Activated T-helper 2 cell treated with anti-CD3 and anti-CD28 coated beads, Interferon-gamma antibody, Interleukin-2, Interleukin-4, amounts not matched to agents 10 μg/mL and 5 μg/mL and 100 μg/mL, durations not matched to agents 14 hours and 24 hours and 36 hours (primary cell): ENCODE data around the gene ABL2. TPM values are rescaled to one million over a fixed set of nuclear protein-coding genes. Genes with fewer than 3 reads are reported as not detected.
"Not testable (repeated sequence)": the region's sequence is repeated elsewhere in the genome, so short reads cannot be mapped to it uniquely, and the experiment has no call there.

Source experiments
- DNase-seq: peaks from one replicate; pipeline ENCODE4 v3.0.0; 2021; ENCODE audit warnings: low spot score
- H3K27ac Mint-ChIP-seq: one replicate; pipeline ENCODE4 v1.8.0; 2021; ENCODE audit warnings: mixed read lengths
- H3K27me3 Mint-ChIP-seq: one replicate; pipeline ENCODE4 v1.8.0; 2021; ENCODE audit warnings: low read depth, mixed read lengths
- H3K36me3 Mint-ChIP-seq: one replicate; pipeline ENCODE4 v1.8.0; 2021; ENCODE audit warnings: low read depth, mixed read lengths
- H3K4me1 Mint-ChIP-seq: one replicate; pipeline ENCODE4 v1.8.0; 2021; ENCODE audit warnings: low read depth, mixed read lengths
- H3K4me3 Mint-ChIP-seq: one replicate; pipeline ENCODE4 v1.8.0; 2021; ENCODE audit warnings: low read depth, mild to moderate bottlenecking, moderate library complexity, mixed read lengths
- H3K9me3 Mint-ChIP-seq: one replicate; pipeline ENCODE4 v1.8.0; 2021; ENCODE audit warnings: mixed read lengths
- intact Hi-C: fragments of 100-400 bp; cut with micrococcal nuclease; formaldehyde crosslinking; loops from one replicate; pipeline ENCODE4 v1.15.1; 2023
- total RNA-seq: library from RNA; stranded (reverse); gene quantifications from 2 replicates; pipeline ENCODE4 v1.2.3, GENCODE V29; 2022

Gene ABL2
- total RNA-seq, 1 donor from 2014 or later = 7.7 TPM

DNA sequence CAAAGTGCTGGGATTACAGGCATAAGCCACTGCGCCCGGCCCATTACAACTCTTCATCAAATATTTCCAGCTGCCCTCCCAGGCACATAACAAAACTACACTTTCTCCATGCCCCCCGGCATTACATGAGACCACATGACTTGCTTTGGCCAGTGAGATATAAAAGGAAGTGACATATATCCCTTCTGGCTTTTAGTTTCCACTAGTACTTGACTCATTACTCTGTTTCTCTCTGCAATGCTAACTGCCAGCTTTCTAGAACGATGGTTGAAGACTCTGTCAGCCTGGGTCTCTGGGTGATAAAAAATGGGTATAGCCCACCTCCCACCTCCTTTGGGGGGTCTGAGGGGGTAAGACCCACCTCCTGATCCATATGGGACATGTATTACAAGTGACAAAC is 24.2 kb downstream of the ABL2 start:
- Mint-ChIP-seq H3K4me1 (peaks cover 17% of the 10 kb centered on the region), H3K9me3 (no peaks in the 10 kb centered on the region), H3K4me3 (no peak overlapping the region), H3K27ac (no peak overlapping the region), H3K36me3 (no peaks in the 10 kb centered on the region), H3K27me3 (no peaks in the 10 kb centered on the region)
- no peak for DNase-seq
- intact Hi-C loops = no loop called here

DNA sequence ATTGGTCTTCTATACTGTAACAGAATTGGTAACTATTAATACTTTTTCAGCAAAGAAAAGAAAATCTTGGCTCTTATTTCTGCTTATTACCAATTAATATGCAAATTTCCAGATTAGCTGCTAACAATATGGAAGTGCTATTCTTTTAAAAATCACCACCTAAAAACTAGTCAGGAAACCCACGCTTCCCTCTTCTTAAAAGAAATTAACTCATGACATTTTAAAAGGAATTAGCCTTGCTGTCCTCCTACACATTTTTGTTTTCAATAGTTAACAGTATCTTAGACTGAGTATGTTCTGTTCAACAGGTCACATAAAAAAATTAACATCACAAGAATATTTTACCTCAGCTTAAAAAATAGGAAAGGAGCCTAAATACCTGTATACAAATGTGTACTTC is 27.3 kb downstream of the ABL2 start:
- Mint-ChIP-seq H3K27ac (no peak overlapping the region), H3K36me3 (no peaks in the 10 kb centered on the region), H3K27me3 (no peaks in the 10 kb centered on the region), H3K4me3 (no peak overlapping the region), H3K4me1 (peaks cover 18% of the 10 kb centered on the region), H3K9me3 (no peaks in the 10 kb centered on the region)
- no peak for DNase-seq
- intact Hi-C loops = loop anchor here (2.0 kb wide), 1 partner anchor 73 kb away; no protein-coding TSS in a partner anchor

DNA sequence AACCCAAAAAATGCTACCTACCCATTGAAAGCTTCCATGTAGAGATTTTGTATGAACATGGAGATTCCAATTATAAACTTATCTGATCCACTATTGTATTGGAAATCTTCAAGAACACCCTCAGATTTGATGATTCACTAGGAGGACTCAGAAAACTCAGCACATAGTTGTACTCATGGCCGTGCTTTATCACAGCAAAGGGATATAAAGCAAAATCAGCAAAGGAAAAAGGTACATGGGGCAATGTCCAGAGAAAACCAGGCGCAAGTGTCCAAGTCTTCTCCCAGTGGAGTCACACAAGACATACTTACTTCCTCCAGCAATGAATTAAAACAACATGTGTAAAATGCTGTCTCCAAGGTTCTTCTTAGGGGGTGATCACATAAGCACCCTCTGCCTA is 28.9 kb downstream of the ABL2 start:
- H3K27me3 Mint-ChIP-seq = no peaks in the 10 kb centered on the region
- intact Hi-C loops = no loop called here
- no peak overlapping the region for H3K27ac Mint-ChIP-seq
- no peaks in the 10 kb centered on the region for H3K36me3 Mint-ChIP-seq
- H3K9me3 Mint-ChIP-seq = no peaks in the 10 kb centered on the region
- DNase-seq = no peak
- peaks cover 18% of the 10 kb centered on the region for H3K4me1 Mint-ChIP-seq
- H3K4me3 Mint-ChIP-seq = no peak overlapping the region

DNA sequence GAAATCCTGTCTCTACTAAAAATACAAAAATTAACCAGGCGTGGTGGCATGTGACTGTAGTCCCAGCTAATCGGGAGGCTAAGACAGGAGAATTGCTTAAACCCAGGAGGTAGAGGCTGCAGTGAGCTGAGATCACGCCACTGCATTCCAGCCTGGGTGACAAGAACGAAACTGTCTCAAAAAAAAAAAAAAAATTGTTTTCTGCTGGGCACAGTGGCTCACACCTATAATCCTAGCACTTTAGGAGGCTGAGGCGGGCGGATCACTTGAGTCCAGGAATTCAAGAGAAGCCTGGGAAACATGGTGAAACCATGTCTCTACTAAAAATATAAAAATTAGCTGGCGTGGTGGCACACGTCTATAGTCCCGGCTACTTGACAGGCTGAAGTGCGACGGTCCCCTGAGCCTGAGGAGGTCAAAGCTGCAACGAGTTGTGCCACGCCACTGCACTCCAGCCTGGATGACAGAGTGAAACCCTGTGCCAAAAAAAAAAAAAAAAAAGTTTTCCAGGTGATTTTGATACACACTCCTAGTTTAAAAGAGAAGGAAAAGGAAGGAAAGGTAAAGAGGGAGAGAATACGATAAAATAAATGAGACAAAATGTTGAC is 31.7 kb downstream of the ABL2 start:
- intact Hi-C loops = no loop called here
- DNase-seq = no peak
- H3K4me1 Mint-ChIP-seq = peaks cover 13% of the 10 kb centered on the region
- H3K27ac Mint-ChIP-seq = no peak overlapping the region
- H3K36me3 Mint-ChIP-seq = no peaks in the 10 kb centered on the region
- H3K4me3 Mint-ChIP-seq = no peak overlapping the region
- no peaks in the 10 kb centered on the region for H3K9me3 Mint-ChIP-seq
- no peaks in the 10 kb centered on the region for H3K27me3 Mint-ChIP-seq

DNA sequence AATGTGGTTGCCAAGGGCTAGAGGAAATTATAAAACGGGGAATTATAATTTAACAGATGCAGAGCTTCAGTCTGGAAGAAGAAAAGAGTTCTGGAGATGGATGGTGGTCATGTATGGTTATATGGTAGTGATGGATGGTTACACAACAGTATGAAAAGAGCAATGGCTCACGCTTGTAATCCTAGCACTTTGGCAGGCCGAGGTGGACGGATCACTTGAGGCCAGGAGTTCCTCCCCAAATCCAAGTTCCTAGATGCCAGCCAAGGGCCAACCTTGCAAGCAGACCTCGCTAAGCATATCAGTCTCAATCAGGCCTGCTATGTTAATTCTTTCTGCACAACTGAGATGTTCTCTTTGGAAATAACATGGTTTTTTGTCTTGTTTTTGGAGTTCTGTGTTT is 33.6 kb downstream of the ABL2 start:
- not testable (repeated sequence) for H3K27ac Mint-ChIP-seq, DNase-seq, H3K9me3 Mint-ChIP-seq, H3K36me3 Mint-ChIP-seq, H3K4me3 Mint-ChIP-seq, H3K27me3 Mint-ChIP-seq
- intact Hi-C loops = loop anchor here (2.0 kb wide), 1 partner anchor 115 kb away; no protein-coding TSS in a partner anchor
- H3K4me1 Mint-ChIP-seq = peaks cover 12% of the 10 kb centered on the region

DNA sequence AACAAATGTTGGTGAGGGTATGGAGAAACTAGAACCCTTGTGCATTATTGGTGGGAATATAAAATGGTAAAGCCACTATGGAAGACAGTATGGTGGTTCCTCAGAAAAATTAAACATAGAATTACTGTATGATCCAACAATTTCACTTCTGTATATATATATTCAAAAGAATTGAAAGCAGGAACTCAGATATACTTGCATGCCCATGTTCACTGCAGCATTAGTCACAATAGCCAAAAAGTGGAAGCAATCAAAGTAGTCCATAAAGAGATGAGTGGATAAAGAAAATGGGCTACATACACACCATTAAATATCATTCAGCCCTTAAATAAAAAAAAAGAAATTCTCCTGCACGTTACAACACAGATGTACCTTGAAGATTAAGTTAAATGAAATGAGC is 34.1 kb downstream of the ABL2 start:
- DNase-seq = no peak

DNA sequence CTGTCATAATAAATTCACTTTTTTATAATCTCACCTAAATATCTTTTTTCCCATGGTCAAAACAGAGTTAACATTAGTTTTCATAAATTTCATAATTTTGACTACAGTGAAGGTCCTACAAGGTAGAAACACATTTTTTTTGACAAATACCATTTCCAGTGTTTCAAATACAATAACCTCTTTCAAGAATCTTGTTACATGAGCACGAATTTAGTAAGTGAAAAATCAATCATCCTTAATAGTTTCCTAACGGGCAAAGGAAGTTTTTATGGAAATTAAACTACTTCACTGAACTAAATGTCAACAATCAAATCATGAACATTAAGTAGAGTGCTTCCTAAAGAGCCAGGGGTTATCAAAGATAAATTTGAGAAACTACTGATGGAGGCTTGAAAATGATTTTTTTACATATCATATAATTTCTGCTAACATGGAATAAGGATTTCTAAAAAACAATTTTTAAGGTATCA is 35.4 kb downstream of the ABL2 start:
- no peaks in the 10 kb centered on the region for H3K27me3 Mint-ChIP-seq
- no peaks in the 10 kb centered on the region for H3K9me3 Mint-ChIP-seq
- no peak overlapping the region for H3K27ac Mint-ChIP-seq
- no peaks in the 10 kb centered on the region for H3K36me3 Mint-ChIP-seq
- intact Hi-C loops = loop anchor here (1.0 to 5.0 kb wide), 3 partner anchors 52 to 113 kb away; no protein-coding TSS in a partner anchor
- no peak overlapping the region for H3K4me3 Mint-ChIP-seq
- peaks cover 9% of the 10 kb centered on the region for H3K4me1 Mint-ChIP-seq
- DNase-seq = no peak

More for the DNA sequence above, 34.1 kb downstream of the ABL2 start:
- Mint-ChIP-seq H3K27me3 (no peaks in the 10 kb centered on the region), H3K4me3 (no peak overlapping the region), H3K4me1 (peaks cover 11% of the 10 kb centered on the region), H3K9me3 (no peaks in the 10 kb centered on the region), H3K27ac (no peak overlapping the region), H3K36me3 (no peaks in the 10 kb centered on the region)
- intact Hi-C loops = loop anchor here (2.0 kb wide), 1 partner anchor 115 kb away; no protein-coding TSS in a partner anchor

DNA sequence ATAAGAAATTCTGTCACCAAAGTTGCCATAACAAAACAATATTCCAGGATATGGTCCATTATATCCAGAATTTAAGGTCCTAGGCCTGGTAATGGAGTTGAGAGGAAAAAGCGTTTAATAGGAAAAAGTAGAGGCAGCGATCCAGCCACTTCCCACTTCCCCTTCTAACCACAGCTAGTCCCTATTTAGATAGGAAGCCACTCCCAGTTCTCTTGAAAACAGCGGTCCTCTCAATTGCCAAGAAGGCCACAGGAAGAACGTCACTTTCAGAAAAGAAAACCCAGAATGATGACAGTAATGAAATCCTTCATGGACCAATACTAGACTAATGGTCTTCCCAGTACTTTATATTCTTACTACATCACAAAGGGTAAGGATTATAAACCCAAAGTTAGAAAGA is 38.6 kb downstream of the ABL2 start:
- DNase-seq = no peak
- H3K9me3 Mint-ChIP-seq = no peaks in the 10 kb centered on the region
- H3K36me3 Mint-ChIP-seq = no peaks in the 10 kb centered on the region
- intact Hi-C loops = loop anchor here (5.0 kb wide), 1 partner anchor 49 kb away; no protein-coding TSS in a partner anchor
- H3K4me3 Mint-ChIP-seq = no peak overlapping the region
- peaks cover 15% of the 10 kb centered on the region for H3K4me1 Mint-ChIP-seq
- no peaks in the 10 kb centered on the region for H3K27me3 Mint-ChIP-seq
- H3K27ac Mint-ChIP-seq = peak overlapping the region; percentile 42

DNA sequence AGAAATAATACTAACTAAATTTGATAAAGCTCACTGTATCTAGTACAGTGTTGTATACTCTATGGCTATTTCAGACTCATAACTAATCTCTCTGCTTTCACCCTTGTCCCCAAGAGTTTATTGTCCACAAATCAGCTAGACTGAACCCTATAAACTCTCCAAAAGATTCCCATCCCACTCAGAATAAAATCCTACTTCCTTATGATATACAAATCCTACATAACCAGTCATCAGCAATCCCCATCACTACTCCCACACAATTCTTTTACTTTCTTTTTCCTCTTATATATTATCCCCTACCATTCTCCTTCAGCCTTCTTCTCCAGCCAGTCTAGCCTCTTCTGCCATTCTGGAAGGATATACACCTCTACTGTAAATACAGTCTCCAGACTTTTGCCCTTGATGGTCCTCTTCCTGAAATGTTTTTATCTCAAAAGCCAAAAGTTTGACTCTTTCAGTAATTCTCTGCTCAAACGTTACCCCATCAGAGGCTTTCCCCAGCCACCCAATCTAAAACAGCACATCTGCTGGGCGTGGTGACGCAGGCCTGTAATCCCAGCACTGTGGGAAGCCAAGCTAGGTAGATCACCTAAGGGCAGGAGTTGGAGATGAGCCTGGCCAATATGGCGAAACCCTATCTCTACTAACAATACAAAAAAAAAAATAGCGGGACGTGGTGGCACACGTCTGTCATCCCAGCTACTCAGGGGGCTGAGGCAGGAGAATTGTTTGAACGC is 41.6 kb downstream of the ABL2 start:
- no peak overlapping the region for H3K27ac Mint-ChIP-seq
- intact Hi-C loops = no loop called here
- no peaks in the 10 kb centered on the region for H3K36me3 Mint-ChIP-seq
- H3K9me3 Mint-ChIP-seq = no peaks in the 10 kb centered on the region
- peaks cover 17% of the 10 kb centered on the region for H3K4me1 Mint-ChIP-seq
- no peak overlapping the region for H3K4me3 Mint-ChIP-seq
- DNase-seq = no peak
- H3K27me3 Mint-ChIP-seq = no peaks in the 10 kb centered on the region

DNA sequence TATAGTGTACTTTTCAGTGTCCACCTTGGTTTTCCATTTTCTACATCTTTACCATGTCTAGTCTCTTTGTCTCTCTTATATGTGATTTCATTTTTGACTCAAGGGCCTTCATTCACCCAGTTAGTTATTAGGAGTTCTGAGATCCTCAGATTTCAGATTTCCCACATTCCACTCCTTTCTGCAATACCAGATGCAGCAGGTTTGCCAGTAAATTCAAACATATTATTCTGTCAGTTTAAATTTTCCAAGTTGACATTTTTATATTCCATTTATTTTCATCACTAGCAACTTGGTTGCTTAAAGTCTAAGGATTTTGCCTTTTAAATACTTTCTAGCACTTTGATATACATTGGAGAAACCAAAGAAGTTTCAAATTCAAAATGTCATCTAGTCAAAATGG is 42.4 kb downstream of the ABL2 start:
- Mint-ChIP-seq H3K27me3 (no peaks in the 10 kb centered on the region), H3K27ac (no peak overlapping the region), H3K36me3 (no peaks in the 10 kb centered on the region), H3K4me1 (peaks cover 18% of the 10 kb centered on the region), H3K9me3 (no peaks in the 10 kb centered on the region), H3K4me3 (no peak overlapping the region)
- intact Hi-C loops = no loop called here
- no peak for DNase-seq

DNA sequence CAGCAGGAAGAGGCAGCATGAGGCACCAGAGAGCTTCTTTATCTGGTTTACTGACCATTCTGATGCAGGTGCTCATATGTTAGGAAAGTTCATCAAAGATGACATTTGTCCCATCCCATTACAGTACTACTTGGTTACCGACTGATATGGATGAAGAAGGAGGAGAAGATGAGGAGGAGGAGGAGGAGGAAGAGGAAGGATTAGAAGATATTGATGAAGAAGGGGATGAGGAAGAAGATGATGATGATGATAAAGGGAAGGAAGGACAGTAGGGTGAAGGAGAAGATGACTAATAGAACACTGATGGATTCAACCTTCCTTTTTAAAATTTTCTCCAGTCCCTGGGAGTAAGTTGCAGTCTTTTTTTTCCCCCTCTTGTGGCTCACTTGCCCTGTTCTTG is 45.1 kb downstream of the ABL2 start:
- H3K9me3 Mint-ChIP-seq = no peaks in the 10 kb centered on the region
- no peaks in the 10 kb centered on the region for H3K27me3 Mint-ChIP-seq
- H3K4me1 Mint-ChIP-seq = peaks cover 15% of the 10 kb centered on the region
- no peak overlapping the region for H3K27ac Mint-ChIP-seq
- no peak for DNase-seq
- no peaks in the 10 kb centered on the region for H3K36me3 Mint-ChIP-seq
- no peak overlapping the region for H3K4me3 Mint-ChIP-seq
- intact Hi-C loops = no loop called here

DNA sequence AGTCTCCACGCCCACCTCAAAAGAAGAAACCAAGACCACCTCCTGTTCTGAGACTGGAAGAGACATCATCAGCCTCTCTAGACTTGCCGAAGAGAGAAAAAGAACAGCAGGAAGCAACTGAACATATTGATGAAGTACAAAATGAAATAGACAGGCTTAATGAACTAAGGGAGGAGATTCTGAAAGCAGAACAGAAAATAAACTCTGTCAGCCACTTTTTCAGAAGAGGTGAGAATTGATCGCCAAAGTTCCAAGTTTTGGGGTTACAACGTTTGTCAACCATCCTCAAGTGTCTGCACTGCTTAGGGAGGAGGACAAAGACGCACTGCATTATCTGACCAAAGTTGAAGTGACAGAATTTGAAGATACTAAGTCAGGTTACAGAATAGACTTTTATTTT is 45.6 kb downstream of the ABL2 start:
- Mint-ChIP-seq H3K27me3 (no peaks in the 10 kb centered on the region), H3K9me3 (no peaks in the 10 kb centered on the region), H3K27ac (no peak overlapping the region), H3K4me3 (no peak overlapping the region), H3K4me1 (peaks cover 15% of the 10 kb centered on the region), H3K36me3 (no peaks in the 10 kb centered on the region)
- no peak for DNase-seq
- intact Hi-C loops = no loop called here

DNA sequence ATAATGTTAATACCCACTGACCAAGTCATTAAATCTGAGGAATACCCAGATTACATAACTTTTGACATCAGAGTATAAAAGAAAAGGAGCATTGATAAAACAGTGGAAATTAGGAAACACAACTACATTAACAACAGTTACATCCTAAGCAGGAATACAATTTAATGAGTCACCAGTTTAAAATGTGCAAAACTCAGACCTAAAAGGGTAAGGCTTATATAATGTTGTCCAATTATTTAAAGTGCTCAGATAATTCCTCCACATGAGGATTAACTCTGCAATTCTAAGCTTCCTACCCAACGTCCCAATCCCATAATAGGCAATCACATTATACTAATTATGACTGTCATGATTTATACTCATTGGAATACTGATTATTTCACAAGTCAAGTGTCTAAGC is 50.5 kb downstream of the ABL2 start:
- intact Hi-C loops = no loop called here
- Mint-ChIP-seq H3K36me3 (no peaks in the 10 kb centered on the region), H3K27me3 (no peaks in the 10 kb centered on the region), H3K4me3 (no peak overlapping the region), H3K27ac (no peak overlapping the region), H3K4me1 (peaks cover 10% of the 10 kb centered on the region), H3K9me3 (no peaks in the 10 kb centered on the region)
- DNase-seq = no peak
